Stimulated activated CD4-positive, alpha-beta T cell treated with anti-CD3 and anti-CD28 coated beads, Interleukin-4, amount 100 ng/mL, for 4 hours (primary cell): ENCODE measurements around the gene OXA1L.
"Not testable (repeated sequence)": the region's sequence is repeated elsewhere in the genome, so short reads cannot be mapped to it uniquely, and the experiment has no call there.

Source experiments
- DNase-seq, 2 experiments: peaks; one replicate each; pipeline ENCODE4 v3.0.0-alpha.2; 2020

OXA1L gene

DNA sequence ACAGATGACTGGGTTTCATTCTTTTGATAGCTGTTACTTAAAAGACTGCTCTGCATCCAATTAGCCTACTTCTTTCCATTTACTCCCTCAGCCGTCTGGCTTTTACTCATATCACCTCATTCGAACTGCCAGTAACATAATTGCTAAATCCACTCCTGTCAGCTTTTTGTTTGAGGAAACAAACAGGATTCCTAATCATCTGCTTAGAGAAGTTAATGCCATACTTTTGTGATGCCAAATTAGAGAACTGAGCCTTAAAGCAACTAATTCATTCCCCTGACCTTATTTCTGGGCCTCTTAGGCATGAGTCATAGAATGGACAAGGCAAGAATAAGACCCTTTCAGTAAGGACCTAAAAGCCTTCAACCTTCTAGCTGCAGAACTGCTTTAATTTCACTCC lies 2.9 kb downstream of the OXA1L start:
- no peak for DNase-seq

DNA sequence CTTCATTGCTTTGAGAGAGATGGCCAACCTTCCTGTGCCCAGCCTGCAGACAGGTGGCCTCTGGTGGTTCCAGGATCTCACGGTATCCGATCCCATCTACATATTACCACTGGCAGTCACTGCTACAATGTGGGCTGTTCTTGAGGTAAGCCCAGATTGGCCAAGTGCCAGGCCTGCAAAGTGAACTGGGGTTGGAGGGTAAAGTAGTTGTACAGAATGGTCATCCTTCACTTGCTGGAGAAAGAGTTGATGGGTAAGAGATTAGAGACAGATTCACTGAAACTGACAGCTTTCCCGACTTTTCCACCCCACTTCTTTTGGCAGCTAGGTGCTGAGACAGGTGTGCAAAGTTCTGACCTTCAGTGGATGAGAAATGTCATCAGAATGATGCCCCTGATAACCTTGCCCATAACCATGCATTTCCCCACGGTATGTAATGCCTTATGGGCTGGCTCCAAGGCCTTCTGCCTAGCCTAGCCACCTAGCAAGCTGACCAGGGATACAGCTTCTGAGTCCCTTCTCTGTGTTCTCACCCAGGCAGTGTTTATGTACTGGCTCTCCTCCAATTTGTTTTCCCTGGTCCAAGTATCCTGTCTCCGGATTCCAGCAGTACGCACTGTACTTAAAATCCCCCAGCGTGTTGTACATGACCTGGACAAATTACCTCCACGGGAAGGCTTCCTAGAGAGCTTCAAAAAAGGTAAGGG lies 4.1 kb downstream of the OXA1L start:
- no peak for DNase-seq

DNA sequence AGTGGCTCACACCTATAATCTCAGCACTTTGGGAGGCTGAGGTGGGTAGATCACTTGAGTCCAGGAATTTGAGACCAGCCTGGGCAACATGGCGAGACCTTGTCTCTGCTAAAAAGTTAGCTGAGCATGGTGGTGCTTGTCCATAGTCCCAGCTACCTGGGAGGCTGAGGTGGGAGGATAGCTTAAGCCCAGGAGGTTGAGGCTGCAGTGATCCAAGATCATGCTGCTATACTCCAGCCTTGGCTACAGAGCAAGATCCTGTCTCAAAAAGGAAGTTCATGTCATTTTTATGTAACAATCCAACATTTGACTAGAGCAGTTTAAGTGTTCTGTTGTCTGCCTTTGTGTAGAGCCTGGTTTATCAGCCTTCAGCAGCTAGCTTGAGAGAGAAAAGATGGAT lies 6.2 kb downstream of the OXA1L start:
- DNase-seq: no peak

DNA sequence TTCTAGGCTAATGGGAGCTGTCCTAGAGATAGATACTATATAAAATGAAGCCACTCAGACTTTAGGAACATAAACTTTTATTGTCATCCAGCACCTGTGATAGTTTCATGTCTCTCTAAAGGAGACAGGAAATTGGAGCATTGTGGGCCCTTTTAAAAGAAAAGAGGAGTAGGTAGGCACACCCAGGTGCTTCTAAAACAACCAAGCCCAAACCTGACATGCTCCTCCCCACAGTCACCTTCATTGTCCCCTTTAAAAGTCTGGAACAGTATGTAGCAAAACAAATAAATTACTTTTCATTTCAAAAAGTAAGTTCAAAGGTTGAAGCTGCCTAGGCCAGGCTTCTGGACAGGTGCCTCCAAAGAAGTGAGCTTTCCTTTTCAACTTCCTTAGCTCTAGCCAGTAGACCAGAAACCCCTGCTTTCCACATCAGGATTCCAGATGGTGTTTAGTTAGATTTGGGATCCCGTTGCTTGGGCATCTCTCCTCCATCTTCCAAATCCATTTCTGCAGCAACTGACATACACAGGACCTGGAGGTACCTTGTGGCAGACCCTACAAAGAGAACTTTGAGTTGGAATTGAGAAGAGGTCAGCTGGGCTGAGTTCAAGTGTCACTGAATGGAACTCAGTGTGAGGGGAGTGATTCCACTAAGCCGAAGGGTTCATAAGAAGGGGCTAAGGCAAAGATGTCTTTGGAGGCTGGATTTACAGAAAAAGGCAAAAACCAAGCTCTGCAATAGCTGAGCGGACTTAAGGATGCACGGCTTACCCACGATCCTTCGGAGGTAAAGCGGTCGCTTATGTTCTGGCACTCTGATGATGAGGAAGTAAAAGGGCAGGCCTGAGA lies 6.9 kb downstream of the OXA1L start:
- DNase-seq: no peak

DNA sequence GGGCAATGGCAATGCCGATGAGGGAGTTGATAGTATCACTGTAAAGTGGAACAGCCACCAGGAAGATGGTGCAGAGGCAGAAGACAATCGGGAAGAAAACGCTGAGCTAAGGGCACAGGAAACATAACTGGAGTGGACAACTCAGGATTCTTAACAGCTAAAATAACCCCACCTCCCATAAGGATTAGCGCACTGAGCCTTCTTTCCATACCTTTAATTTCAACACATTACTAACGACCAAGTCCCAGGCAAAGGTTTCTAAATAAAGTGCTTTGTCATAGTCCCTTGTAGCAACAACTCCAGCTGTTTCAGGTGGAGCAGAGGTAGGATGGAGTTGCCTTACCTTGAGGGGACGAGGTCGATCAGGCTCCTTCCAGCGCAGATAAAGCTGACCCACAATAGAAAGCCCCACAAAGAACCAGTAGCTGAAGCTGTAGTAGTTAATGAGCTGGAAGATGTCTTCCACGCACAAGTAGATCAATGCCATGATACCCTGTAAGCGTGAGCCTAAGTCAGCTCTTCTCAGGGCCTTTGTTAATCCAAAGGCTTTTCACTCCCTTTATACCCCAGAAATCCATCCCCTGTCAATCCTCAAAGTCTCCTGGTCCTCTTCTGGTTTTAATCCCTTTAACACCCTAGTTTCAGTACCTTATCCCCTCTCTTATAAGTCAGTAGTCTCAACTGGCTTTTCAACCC lies 7.7 kb downstream of the OXA1L start:
- DNase-seq: no peak

DNA sequence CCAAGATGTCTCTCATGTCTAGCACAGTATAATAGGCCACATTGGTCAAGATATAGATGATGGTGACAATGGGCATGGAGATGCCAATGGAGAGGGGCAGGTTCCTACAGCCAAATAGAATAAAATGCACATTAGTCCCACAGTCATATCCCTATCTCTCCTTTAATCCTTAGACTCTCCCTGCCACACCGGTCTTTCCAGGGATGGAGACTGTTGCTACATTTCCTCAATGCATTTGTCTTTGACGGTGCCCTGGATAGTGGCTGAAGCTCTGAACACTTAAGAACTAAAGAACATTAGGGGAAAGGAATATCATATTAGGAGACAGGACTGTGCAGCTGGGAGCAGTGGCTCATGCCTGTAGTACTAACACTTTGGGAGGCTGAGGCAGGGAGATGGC lies 9.7 kb downstream of the OXA1L start:
- DNase-seq: no peak

DNA sequence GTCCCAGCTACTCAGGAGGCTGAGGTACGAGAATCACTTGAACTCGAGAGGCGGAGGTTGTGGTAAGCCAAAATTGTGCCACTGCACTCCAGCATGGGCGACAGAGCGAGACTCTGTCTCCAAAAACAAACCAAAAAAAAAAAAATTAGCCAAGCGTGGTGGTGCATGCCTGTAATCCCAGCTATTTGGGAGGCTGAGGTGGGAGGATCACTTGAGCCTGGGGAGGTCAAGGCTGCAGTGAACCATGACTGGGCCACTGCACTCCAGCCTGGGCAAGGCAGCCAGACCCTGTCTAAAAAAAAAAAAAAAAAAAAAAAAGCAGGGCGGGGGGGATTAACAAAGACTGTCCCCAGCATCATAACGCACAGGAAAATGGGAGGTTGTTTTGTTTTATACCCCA lies 10.4 kb downstream of the OXA1L start:
- not testable (repeated sequence) for DNase-seq

DNA sequence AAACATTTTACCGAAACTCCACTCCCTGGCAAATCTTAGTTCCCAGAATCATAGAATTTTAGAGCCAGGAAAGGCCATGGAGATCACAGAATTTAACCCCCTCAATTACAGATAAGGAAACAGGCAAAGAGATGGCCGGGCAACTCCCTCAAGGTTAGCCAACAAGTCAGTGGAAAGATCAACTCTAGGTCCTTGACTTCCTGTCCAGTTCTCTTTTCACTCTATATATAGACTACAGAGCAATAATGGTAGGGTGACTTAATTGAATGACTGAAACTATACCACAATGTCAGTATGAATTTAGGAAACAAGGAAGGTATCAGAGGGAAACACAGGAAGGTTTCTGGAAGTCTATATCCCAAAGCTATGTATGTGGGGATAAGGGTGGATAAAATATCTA lies 11.6 kb downstream of the OXA1L start:
- DNase-seq: no peak

DNA sequence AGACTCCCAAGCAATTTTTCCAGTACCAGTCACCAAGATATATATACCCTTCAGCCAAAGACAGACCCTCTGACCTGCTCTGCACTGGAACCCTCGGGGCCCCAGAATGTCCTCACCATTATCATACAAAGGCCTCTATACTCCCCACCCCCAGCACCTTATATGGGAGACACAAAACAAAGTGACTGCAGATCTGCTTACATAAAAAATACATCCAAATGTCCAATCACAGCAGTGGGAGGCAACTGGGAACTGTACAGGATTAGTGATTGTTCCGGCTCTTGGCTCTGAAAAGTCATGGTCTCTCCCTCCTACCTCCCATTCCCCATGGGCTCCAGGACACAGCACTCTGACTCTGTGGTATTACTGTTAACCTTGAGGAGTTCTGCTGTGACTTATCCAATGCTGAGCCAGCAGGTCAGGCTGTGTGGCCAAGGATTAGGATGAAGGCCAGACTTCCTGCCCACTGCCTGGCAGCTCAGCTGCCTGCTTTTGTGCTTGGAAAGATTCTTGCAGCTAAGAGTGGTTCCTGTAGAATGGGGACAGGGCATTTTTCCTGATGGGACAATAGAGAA lies 13.7 kb downstream of the OXA1L start:
- no peak for DNase-seq

DNA sequence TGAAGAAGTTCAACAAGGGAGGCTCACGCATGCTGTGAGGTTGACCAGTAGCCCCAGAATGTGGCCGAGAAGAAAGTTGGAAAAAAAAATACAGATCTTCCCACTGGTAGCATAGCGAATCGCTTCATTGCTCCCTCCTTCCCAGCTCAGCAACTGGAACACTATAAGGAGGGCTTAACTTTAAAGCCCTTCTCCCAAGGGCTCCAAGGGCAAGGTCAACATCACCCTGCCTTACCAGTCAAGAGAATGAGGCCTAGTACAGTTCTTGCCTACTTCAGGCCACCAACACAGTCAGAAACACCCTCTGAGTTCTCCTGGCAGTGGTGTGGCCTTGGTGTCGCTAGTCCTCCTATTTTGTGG lies 14.4 kb downstream of the OXA1L start:
- DNase-seq: no peak

DNA sequence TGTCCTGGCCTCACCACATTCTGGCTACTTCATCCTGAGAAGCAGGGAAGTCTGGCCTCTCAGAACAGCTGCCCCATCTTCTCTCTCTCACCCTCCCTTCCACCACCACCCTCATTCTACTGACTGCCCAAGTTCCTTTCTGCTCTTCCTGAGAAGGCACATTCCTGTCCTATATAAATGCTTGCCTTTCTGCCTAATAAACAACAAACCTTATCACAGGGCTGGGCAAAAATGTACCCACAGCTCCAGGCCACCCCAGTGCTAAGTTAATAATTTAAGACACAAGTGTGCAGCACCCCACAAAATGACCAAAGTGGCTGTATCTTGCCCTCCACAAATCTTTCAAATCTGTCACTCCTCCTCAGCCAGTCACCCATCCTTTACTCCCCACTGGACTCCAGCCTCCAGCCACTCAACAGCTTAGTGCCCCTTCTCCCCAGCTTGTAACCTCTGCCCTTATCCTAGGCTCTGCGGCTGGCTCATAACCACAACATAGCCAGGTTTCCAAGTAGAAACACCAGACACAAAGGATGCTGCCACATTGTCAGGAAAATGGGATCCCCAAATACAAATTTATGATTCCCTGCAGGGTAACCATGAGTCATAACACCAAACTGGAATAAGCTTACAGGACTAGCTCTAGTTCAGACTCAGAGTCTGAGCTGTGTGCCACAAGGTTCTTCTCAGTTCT lies 15.0 kb downstream of the OXA1L start:
- no peak for DNase-seq

DNA sequence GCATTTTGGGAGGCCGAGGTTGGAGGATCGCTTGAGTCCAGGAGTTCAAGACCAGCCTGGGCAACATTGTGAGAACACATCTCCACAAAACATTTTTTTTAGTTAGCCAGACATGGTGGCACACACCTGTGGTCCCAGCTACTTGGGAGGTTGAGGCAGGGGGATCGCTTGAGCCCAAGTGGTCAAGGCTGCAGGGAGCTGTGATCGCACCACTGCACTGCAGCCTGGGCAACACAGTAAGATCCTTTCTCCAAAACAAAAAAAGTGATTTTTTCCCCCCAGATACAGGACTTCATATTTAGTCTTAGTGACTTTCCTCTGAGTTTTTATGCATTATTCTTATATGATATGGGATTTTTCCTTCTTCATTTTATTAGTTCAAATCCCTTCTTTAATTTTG lies 20.2 kb downstream of the OXA1L start:
- DNase-seq: no peak

DNA sequence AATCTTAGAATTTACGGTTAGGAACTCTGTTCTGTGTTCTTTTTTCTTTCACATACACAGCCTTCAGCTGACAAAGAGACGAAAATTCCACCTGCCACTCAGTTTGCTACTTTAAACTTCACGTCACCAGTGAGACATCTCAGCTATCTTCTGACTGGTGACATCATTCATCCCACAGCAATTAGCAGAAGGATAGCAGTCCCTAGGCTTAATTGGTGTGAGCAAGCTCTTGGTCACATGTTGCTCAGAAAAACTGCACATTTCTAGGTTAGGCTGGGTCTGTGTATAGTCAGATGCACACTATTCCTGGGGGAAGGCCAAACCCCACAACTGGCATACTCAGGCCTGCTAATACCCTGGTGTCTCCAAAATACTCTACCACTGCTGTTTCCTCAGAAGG lies 24.8 kb downstream of the OXA1L start:
- DNase-seq: no peak

DNA sequence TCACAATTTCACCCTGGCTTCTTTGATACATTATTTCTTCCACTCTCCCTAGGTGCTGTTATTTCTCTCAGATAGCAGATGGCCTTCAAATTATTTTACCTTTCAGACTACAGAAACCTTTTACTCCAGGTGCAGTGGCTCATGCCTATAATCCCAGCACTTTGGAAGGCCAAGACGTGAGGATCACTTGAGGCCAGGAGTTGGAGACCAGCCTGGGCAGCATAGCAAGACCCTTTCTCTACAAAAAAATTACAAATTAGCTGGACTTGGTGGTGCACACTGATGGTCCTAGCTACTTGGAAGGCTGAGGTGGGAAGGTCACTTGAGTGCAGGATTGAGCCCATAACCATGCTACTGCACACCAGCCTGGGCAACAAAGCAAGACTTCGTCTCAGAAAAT lies 25.7 kb downstream of the OXA1L start:
- no peak for DNase-seq

DNA sequence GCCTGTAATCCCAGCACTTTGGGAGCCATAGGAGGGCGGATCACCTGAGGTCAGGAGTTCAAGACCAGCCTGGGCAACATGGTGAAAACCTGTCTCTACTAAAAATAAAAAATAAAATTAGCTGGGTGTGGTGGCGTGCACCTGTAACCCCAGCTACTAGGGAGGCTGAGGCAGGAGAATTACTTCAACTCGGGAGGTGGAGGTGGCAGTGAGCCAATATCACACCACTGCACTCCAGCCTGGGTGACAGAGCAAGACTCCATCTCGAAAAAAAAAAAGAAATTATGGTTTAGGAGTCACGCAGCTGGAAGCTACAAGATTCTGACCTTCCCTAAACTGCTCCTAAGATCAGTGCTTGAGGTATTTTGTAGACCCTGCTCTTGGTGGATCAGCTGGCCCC lies 27.1 kb downstream of the OXA1L start:
- not testable (repeated sequence) for DNase-seq

DNA sequence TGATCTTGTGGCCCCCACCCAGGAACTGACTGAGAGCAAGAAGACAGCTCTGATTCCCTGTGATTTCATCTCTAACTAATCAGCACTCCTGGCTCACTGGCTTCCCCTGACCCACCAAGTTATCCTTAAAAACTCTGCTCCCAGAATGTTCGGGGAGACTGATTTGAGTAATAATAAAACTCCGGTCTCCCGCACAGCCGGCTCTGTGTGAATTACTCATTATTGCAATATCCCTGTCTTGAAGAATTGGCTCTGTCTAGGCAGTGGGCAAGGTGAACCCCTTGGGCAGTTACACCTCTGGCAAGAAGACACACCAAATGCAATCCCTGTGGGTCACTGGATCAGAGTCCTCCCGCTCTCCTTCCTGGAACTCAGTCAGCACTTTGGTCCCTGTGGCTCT lies 27.5 kb downstream of the OXA1L start:
- DNase-seq: no peak

DNA sequence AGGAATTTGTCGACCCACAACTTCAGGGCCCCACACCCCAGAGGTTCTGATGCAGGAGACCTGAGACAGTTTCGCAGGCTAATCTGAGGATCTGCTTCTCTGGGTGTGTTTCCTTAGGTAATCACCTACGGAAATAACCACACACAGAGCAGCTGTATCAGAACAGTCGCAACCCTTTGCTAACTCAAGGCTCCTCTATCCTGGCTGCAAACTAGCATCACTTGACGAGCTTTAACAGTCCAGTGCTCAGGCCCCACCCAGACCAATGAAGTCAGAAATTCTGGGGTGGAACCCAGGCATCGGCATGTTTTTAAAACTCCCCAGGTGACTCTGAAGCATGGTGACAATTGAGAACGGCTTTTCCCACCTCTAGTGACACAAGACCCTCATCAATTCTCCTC lies 28.1 kb downstream of the OXA1L start:
- DNase-seq: no peak

DNA sequence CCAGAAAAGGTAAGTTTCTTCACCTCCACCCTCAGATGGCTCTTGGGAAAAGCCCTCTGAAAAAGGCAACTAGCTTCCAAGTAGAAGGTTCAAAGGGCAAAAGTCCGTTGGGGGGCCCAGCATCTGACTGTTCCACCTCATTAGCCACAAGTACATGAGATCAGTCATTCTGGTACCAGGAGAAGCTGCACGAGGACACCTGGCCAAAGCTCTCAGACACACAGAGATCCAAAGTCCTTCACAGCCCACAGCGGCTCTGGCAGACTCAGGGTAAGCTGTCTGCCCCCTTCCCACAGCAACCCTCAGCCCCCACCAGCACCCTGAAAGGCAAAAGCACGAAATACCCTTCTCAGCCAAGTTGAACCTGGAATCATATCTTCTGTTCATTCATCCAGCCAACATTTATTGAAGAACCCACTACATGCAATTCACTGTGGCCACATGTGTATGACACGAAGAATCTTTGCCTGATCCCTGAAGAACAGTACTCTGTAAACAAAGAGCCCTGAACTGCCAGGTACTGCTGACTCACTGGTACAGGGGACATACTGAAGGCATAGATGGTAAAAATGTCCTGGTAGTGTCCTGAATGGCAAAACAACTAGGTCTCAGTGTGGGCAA lies 29.7 kb downstream of the OXA1L start:
- DNase-seq: no peak

DNA sequence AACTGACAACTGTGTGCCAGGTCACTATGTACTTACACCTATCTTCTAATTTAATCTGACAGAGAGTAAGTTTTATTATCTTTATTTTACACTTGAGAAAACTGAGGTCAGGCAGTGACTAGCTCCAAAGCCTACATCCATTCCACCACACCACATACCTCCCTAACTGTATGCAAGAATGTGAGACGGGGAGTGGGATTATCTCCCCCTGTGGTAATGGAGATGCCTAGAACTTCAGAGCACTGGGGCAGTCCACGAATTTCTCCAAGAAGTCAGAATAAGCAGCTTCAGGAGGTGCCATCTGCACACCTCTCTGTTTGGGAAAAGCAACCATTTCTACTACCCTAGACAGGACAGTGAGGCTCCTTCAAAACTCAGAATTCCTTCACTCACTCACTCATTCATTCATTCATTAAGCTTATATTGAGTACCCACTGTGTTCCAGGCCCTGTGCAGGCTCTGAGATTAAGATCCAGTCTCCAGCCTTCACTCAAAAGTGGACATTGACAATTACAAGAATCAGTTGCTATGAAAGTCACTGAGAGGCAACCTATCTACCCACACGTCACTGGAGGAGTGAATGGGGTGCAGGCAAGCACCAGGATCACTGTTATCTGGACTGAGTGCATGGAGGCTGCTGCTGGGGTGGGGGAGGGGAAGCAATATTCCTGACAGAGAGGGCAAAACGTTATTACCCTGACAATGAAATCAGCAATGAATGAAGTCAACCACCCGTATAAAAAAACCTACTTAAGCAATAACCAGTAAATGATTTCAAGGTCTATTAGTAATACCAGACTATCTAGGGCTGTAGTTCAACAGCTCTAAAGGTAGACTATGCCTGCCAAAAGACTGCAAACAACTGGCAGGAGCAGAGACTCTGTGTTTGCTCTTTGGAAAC lies 30.8 kb downstream of the OXA1L start:
- DNase-seq: no peak

DNA sequence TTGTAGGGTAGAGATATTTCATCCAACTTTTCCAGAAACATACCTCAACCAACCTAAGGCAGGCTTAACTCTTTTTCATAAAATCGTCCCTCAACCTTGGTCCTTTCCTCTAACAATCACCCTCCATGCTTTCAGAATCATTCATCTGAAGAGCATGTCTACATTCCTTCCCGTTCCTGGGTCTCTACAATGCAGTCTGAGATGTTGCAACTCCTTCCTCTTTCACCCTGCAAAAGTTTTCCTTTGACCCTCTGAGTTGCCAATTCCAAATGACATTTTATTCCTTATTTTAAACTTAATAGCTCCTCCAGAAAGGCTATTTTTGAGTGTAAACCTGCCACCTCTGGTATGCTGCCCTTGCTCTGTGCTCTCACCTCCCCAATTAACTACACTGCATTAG lies 32.0 kb downstream of the OXA1L start:
- no peak for DNase-seq

DNA sequence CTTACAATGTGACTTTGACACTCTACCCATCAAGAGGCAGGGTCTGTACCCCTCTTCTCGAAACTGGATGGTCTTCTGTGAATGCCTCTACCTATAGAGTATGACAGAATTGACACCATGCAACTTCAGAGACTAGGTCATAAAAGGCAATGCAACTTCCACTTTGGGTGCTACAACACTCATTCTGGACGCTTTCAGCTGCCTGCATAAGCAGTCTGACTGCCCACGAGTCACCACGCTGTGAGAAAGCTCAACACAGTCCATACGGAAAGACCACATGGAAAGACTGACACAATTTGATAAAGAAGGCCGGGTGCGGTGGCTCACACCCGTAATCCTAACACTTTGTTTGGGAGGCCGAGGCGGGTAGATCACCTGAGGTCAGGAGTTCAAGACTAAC lies 33.9 kb downstream of the OXA1L start:
- DNase-seq: no peak

DNA sequence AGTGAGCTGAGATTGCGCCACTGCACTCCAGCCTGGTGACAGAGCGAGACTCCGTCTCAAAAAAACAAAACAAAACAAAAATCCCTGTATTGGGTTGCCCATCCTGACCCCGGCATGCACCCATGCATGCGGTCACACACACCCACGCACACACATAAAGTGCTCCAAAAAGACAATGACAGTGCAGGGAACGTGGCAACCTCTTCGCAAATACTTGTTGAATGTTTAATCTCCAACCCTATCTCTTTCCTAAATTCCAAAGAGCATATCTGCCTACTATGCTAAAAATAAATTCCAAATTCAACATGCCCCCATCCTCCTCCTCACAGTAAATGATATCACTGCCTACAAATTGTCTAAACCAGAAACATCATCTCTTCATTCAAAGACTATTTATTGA lies 35.2 kb downstream of the OXA1L start:
- no peak for DNase-seq
